Immature natural killer cell (primary cell): ENCODE results near the gene SLX4. TPM values are rescaled to one million over a fixed set of nuclear protein-coding genes. Genes with fewer than 3 reads are reported as not detected.

Source experiments
- DNase-seq, 3 donors: peaks; one replicate each; pipeline ENCODE4 v3.0.0; 2022; ENCODE audit warnings: mixed read lengths in 1 of 3
- H3K27ac Mint-ChIP-seq, 6 donors: one replicate each; pipeline ENCODE4 v1.8.0; 2020; ENCODE audit warnings: mixed read lengths in 6 of 6, mild to moderate bottlenecking in 5 of 6, inconsistent platforms in 4 of 6, moderate library complexity in 3 of 6
- H3K27me3 Mint-ChIP-seq, 3 donors: one replicate each; pipeline ENCODE4 v1.8.0; 2020 to 2021; ENCODE audit warnings: low read depth in 3 of 3, mild to moderate bottlenecking in 3 of 3, mixed read lengths in 3 of 3, moderate library complexity in 3 of 3, inconsistent platforms in 1 of 3
- H3K36me3 Mint-ChIP-seq, 3 donors: one replicate each; pipeline ENCODE4 v1.8.0; 2020; ENCODE audit warnings: mixed read lengths in 3 of 3, inconsistent platforms in 2 of 3, mild to moderate bottlenecking in 2 of 3
- H3K4me1 Mint-ChIP-seq, 2 donors: one replicate each; pipeline ENCODE4 v1.8.0; 2020; ENCODE audit warnings: inconsistent platforms in 2 of 2, mild to moderate bottlenecking in 2 of 2, mixed read lengths in 2 of 2, moderate library complexity in 1 of 2
- H3K4me3 Mint-ChIP-seq, 5 donors: one replicate each; pipeline ENCODE4 v1.8.0; 2020; ENCODE audit warnings: mild to moderate bottlenecking in 5 of 5, mixed read lengths in 5 of 5, inconsistent platforms in 3 of 5, moderate library complexity in 3 of 5
- H3K9me3 Mint-ChIP-seq, 6 donors: one replicate each; pipeline ENCODE4 v1.8.0; 2020; ENCODE audit warnings: mild to moderate bottlenecking in 6 of 6, mixed read lengths in 6 of 6, inconsistent platforms in 4 of 6, moderate library complexity in 3 of 6
- polyA plus RNA-seq, 3 donors: library from polyadenylated mRNA; unstranded; fragments of 300-500 nt; fragmentation: Illumina TruSeq; gene quantifications; one replicate each; pipeline ENCODE4 v1.2.3, GENCODE V29; 2021

Gene SLX4
- polyA plus RNA-seq, 3 donors from 2014 or later = 0.43 to 1.8 TPM; not detected in 1

GRCh38 chr16:3650631-3651265, 39.3 kb upstream of the SLX4 start:
- Mint-ChIP-seq H3K27me3 (peaks cover 0 to 3% (median 3%) of the 10 kb centered on the region in 3 donors), H3K27ac (no peak overlapping the region), H3K4me3 (no peak overlapping the region), H3K9me3 (no peaks in the 10 kb centered on the region), H3K4me1 (peaks cover 0 to 7% of the 10 kb centered on the region in 2 donors), H3K36me3 (peaks cover 0 to 4% (median 4%) of the 10 kb centered on the region in 3 donors)
- no peak for DNase-seq

GRCh38 chr16:3646348-3646920, 35.0 kb upstream of the SLX4 start:
- Mint-ChIP-seq H3K36me3 (peaks cover 0 to 4% (median 4%) of the 10 kb centered on the region in 3 donors), H3K27me3 (peaks cover 0 to 3% (median 2%) of the 10 kb centered on the region in 3 donors), H3K27ac (peak overlapping the region in 2 of 6 donors; percentile 19 to 40), H3K9me3 (no peaks in the 10 kb centered on the region), H3K4me1 (no peaks in the 10 kb centered on the region), H3K4me3 (peak overlapping the region in 1 of 5 donors; percentile 8)
- DNase-seq = no peak

GRCh38 chr16:3645504-3646347, 34.3 kb upstream of the SLX4 start:
- Mint-ChIP-seq H3K4me3 (no peak overlapping the region), H3K4me1 (no peaks in the 10 kb centered on the region), H3K36me3 (peaks cover 0 to 4% (median 4%) of the 10 kb centered on the region in 3 donors), H3K9me3 (no peaks in the 10 kb centered on the region), H3K27ac (no peak overlapping the region), H3K27me3 (peaks cover 0 to 3% (median 2%) of the 10 kb centered on the region in 3 donors)
- DNase-seq = no peak

- Mint-ChIP-seq H3K27me3 (peaks cover 0 to 3% (median 2%) of the 10 kb centered on the region in 3 donors), H3K9me3 (no peaks in the 10 kb centered on the region), H3K4me3 (no peak overlapping the region), H3K27ac (no peak overlapping the region), H3K36me3 (peaks cover 0 to 4% (median 0%) of the 10 kb centered on the region in 3 donors), H3K4me1 (peaks cover 0 to 5% of the 10 kb centered on the region in 2 donors)
- no peak for DNase-seq
Observed at GRCh38 chr16:3645108-3645503, 33.7 kb upstream of the SLX4 start.

- H3K27me3 Mint-ChIP-seq = peaks cover 0 to 3% (median 2%) of the 10 kb centered on the region in 3 donors
- H3K4me1 Mint-ChIP-seq = peaks cover 9 to 22% of the 10 kb centered on the region in 2 donors
- no peak overlapping the region for H3K4me3 Mint-ChIP-seq
- no peaks in the 10 kb centered on the region for H3K36me3 Mint-ChIP-seq
- H3K27ac Mint-ChIP-seq = no peak overlapping the region
- no peaks in the 10 kb centered on the region for H3K9me3 Mint-ChIP-seq
- DNase-seq = no peak
Observed at GRCh38 chr16:3643095-3643730, 31.8 kb upstream of the SLX4 start.

- Mint-ChIP-seq H3K9me3 (no peaks in the 10 kb centered on the region), H3K27me3 (peaks cover 0 to 3% (median 2%) of the 10 kb centered on the region in 3 donors), H3K27ac (peak overlapping the region in 1 of 6 donors; percentile 59), H3K4me3 (no peak overlapping the region), H3K4me1 (peaks cover 15 to 29% of the 10 kb centered on the region in 2 donors), H3K36me3 (no peaks in the 10 kb centered on the region)
- no peak for DNase-seq
Observed at GRCh38 chr16:3642397-3643094, 31.1 kb upstream of the SLX4 start.

GRCh38 chr16:3641801-3642396, 30.5 kb upstream of the SLX4 start:
- peaks cover 21 to 35% of the 10 kb centered on the region in 2 donors for H3K4me1 Mint-ChIP-seq
- no peak overlapping the region for H3K4me3 Mint-ChIP-seq
- DNase-seq = no peak
- no peak overlapping the region for H3K27ac Mint-ChIP-seq
- peaks cover 0 to 3% (median 2%) of the 10 kb centered on the region in 3 donors for H3K27me3 Mint-ChIP-seq
- no peaks in the 10 kb centered on the region for H3K9me3 Mint-ChIP-seq
- no peaks in the 10 kb centered on the region for H3K36me3 Mint-ChIP-seq

GRCh38 chr16:3640632-3641501, 29.5 kb upstream of the SLX4 start:
- H3K4me3 Mint-ChIP-seq = no peak overlapping the region
- no peaks in the 10 kb centered on the region for H3K9me3 Mint-ChIP-seq
- no peak for DNase-seq
- peaks cover 0 to 2% (median 0%) of the 10 kb centered on the region in 3 donors for H3K36me3 Mint-ChIP-seq
- no peak overlapping the region for H3K27ac Mint-ChIP-seq
- H3K27me3 Mint-ChIP-seq = peaks cover 0 to 2% (median 0%) of the 10 kb centered on the region in 3 donors
- peaks cover 28 to 43% of the 10 kb centered on the region in 2 donors for H3K4me1 Mint-ChIP-seq

- peaks cover 0 to 4% (median 0%) of the 10 kb centered on the region in 3 donors for H3K36me3 Mint-ChIP-seq
- peaks cover 31 to 49% of the 10 kb centered on the region in 2 donors for H3K4me1 Mint-ChIP-seq
- peaks cover 0 to 2% (median 0%) of the 10 kb centered on the region in 3 donors for H3K27me3 Mint-ChIP-seq
- no peaks in the 10 kb centered on the region for H3K9me3 Mint-ChIP-seq
- peak overlapping the region in 1 of 6 donors; percentile 40 for H3K27ac Mint-ChIP-seq
- no peak overlapping the region for H3K4me3 Mint-ChIP-seq
- no peak for DNase-seq
Observed at GRCh38 chr16:3640207-3640606, 28.8 kb upstream of the SLX4 start.

GRCh38 chr16:3638916-3639644, 27.7 kb upstream of the SLX4 start:
- peaks cover 31 to 49% of the 10 kb centered on the region in 2 donors for H3K4me1 Mint-ChIP-seq
- peaks cover 0 to 2% (median 0%) of the 10 kb centered on the region in 3 donors for H3K27me3 Mint-ChIP-seq
- peak overlapping the region in 2 of 6 donors; percentile 20 to 65 for H3K27ac Mint-ChIP-seq
- no peak for DNase-seq
- H3K36me3 Mint-ChIP-seq = peaks cover 0 to 4% (median 0%) of the 10 kb centered on the region in 3 donors
- H3K9me3 Mint-ChIP-seq = no peaks in the 10 kb centered on the region
- H3K4me3 Mint-ChIP-seq = no peak overlapping the region

GRCh38 chr16:3637371-3637923, 26.0 kb upstream of the SLX4 start:
- DNase-seq = no peak
- peak overlapping the region in 1 of 5 donors; percentile 36 for H3K4me3 Mint-ChIP-seq
- H3K9me3 Mint-ChIP-seq = no peaks in the 10 kb centered on the region
- H3K4me1 Mint-ChIP-seq = peaks cover 31 to 55% of the 10 kb centered on the region in 2 donors
- H3K27me3 Mint-ChIP-seq = peaks cover 0 to 2% (median 0%) of the 10 kb centered on the region in 3 donors
- H3K36me3 Mint-ChIP-seq = peaks cover 0 to 4% (median 0%) of the 10 kb centered on the region in 3 donors
- peak overlapping the region; percentile 52 to 92 (median 84) for H3K27ac Mint-ChIP-seq
